Lower leg skin (tissue), 3 donors: Measurements from ENCODE around the gene TRPV6.

Source experiments
- CTCF ChIP-seq, 3 donors: fragments of 450-650 bp; IDR thresholded peaks; one replicate each; pipeline ENCODE4 v1.5.1; 2016; ENCODE audit warnings: antibody characterized with exemption in 3 of 3, mild to moderate bottlenecking in 3 of 3, moderate library complexity in 2 of 3
- POLR2A ChIP-seq, 2 donors: fragments of 450-650 bp; IDR thresholded peaks; one replicate each; pipeline ENCODE4 v1.6.1; 2016 to 2017; ENCODE audit warnings: antibody characterized with exemption in 2 of 2, mild to moderate bottlenecking in 1 of 2, moderate library complexity in 1 of 2

GRCh38 chr7:142883571-142884285, 1.8 kb downstream of the TRPV6 start:
- TF ChIP-seq POLR2A (IDR thresholded peaks at IDR 0.05) (no peak), CTCF (IDR thresholded peaks at IDR 0.05) (no peak)
